Retinal pigment epithelial cell (primary cell): Measurements from ENCODE around the gene TLE2.
"Not testable (repeated sequence)": the region's sequence is repeated elsewhere in the genome, so short reads cannot be mapped to it uniquely, and the experiment has no call there.

Experiments
- DNase-seq: peaks from one replicate; pipeline ENCODE4 v3.0.0-alpha.2; 2010; ENCODE audit warnings: low read depth
- H3K4me3 ChIP-seq: 2 replicates; pipeline ENCODE4 v1.5.1; 2011; ENCODE audit warnings: mild to moderate bottlenecking, low read length, control low read depth, moderate library complexity
- TF ChIP-seq, protein P1 (sequence below): conservative IDR thresholded peaks from 2 replicates; pipeline ENCODE4 v1.5.1; 2011; ENCODE audit warnings: low read depth, low read length, control low read depth, inconsistent platforms

Gene TLE2

DNA sequence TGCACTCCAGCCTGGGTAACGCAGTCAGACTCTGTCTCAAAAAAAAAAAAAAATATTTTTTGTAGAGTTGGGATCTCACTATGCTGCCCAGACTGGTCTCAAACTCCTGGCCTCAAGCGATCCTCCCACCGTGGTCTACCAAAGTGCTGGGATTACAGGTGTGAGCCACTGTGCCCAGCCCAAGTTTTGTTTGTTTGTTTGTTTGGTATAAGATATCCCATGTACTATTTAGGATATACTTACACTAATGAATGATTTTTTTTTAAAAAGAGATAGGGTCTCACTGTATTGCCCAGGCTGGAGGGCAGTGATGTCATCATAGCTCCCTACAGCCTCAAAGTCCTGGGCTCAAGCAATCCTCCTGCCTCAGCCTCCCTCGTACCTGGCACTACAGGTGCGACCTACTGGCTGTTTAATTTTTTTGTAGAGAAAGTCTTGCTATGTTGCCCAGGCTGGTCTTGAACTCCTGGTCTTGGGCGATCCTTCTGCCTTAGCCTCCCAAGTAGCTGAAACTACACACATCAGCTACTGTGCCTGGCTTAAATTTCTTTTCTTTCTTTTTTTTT, 27.8 kb downstream of the TLE2 start:
- no peak overlapping the region for H3K4me3 ChIP-seq
- TF ChIP-seq, protein P1, sequence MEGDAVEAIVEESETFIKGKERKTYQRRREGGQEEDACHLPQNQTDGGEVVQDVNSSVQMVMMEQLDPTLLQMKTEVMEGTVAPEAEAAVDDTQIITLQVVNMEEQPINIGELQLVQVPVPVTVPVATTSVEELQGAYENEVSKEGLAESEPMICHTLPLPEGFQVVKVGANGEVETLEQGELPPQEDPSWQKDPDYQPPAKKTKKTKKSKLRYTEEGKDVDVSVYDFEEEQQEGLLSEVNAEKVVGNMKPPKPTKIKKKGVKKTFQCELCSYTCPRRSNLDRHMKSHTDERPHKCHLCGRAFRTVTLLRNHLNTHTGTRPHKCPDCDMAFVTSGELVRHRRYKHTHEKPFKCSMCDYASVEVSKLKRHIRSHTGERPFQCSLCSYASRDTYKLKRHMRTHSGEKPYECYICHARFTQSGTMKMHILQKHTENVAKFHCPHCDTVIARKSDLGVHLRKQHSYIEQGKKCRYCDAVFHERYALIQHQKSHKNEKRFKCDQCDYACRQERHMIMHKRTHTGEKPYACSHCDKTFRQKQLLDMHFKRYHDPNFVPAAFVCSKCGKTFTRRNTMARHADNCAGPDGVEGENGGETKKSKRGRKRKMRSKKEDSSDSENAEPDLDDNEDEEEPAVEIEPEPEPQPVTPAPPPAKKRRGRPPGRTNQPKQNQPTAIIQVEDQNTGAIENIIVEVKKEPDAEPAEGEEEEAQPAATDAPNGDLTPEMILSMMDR: no peak
- no peak for DNase-seq

- no peak overlapping the region for H3K4me3 ChIP-seq
- TF ChIP-seq, protein P1: no peak
- no peak for DNase-seq
Measured at GRCh38 chr19:2998642-2999041, 30.4 kb downstream of the TLE2 start.

DNA sequence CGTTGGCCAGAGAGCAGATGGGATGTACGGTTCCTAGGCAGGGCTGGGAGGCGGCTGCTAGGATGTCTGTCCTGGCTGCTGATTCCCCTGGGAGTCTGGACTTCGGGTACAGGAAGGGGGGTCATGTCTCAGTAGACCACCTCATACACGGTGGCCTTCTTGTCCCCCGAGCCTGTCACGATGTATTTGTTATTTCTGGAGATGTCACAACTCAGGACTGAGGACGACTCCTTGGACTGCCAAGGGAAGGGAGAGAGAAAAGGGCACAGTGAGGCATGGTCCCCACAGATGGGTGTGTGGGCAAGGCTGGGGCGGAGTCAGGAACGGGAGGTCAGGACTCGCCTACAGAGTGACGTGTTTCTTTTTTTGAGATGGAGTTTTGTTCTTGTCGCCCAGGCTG, 31.4 kb downstream of the TLE2 start:
- no peak overlapping the region for H3K4me3 ChIP-seq
- TF ChIP-seq, protein P1: no peak
- no peak for DNase-seq

DNA sequence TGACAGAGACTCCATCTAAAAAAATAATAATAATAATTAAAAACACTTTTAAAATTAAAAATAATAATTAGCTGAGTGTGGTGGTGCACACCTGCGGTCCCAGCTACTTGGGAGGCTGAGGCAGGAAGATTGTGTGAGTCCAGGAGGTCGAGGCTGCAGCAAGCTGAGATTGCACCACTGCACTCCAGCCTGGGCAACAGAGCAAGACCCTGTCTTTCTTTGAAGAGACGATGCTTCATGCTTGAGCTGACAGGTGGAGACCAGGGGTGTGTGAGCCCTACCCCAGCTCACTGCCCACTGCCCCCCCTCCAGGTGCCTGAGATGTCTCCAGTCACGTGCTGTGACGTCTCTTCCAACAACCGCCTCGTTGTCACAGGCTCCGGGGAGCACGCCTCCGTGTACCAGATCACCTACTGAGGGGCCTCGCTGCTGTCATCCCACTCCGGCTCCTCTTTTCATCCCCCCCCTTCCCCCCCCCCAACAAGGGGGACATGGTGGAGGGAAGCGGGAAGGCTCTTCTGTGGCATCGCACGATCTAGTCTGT, 34.4 kb downstream of the TLE2 start:
- H3K4me3 ChIP-seq: no peak overlapping the region
- TF ChIP-seq, protein P1: no peak
- DNase-seq: no peak

DNA sequence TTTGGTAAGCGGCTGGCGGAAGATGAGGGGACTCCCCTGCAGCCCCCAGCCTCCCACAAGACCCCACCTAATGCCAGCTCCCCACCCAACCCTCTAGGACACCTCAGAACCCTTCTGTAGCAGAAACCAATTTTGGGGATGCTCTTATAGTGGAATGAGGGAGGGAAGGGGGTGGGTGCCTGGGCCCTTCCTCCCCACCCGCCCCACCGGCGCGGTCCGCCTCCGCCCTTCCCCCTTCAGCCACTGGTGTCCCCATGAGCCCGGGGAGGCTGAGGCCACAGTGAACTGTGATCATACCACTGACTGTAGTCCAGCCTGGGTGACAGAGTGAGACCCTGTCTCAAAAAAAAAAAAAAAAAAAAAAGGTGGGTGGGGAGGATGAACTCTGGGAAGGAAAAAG, 35.5 kb downstream of the TLE2 start:
- no peak overlapping the region for H3K4me3 ChIP-seq
- no peak for DNase-seq
- TF ChIP-seq, protein P1: no peak

GRCh38 chr19:2992958-2993357, 36.1 kb downstream of the TLE2 start:
- no peak for DNase-seq
- H3K4me3 ChIP-seq: no peak overlapping the region
- TF ChIP-seq, protein P1: no peak

DNA sequence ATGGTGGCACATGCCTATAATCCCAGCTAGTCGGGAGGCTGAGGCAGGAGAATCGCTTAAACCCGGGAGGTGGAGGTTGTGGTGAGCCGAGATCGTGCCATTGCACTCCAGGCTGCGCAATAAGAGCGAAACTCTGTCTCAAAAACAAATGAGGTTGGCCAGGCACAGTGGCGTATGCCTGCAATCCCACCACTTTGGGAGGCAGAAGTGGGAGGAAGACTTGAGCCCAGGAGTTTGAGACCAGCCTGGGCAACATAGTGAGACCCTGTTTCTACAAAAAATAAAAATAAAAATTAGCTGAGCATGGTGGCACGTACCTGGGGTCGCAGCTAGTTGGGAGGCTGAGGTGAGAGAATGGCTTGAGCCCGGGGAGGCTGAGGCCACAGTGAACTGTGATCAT, 36.7 kb downstream of the TLE2 start:
- DNase-seq, H3K4me3 ChIP-seq: not testable (repeated sequence)
